Activated T-helper 9 cell treated with anti-CD3 and anti-CD28 coated beads, Interleukin-2, amount 50 U/mL, for 16 hours (primary cell): ENCODE results near the gene MPRIP.

Source experiments
- DNase-seq: peaks from one replicate; pipeline ENCODE4 v3.0.0-alpha.2; 2020; ENCODE audit warnings: low read depth

MPRIP gene

GRCh38 chr17:17166446-17166845 is 124.2 kb downstream of the MPRIP start:
- DNase-seq = no peak

- no peak for DNase-seq
Measured at GRCh38 chr17:17167356-17167755, 125.1 kb downstream of the MPRIP start.

- no peak for DNase-seq
Measured at GRCh38 chr17:17167986-17168385, 125.7 kb downstream of the MPRIP start.

DNA sequence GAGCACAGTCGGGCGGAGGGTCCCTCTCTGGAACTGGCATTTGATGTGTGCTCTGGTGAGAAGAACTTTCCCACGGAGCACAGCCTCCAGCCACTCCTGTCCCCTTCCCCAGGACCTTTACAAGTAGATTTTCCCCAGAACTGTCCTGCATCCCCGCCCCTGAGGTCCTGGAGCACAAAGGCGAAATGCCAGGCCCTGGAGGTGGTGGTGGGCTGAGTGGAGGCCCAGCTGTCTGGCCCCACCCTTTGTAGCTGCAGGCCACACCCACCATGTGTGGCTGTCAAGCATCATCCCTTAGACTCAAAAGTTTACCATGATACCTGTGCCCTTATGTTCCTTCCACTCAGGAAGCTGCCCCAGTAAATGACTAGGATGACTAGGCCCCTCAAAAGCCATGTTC is 126.1 kb downstream of the MPRIP start:
- no peak for DNase-seq

DNA sequence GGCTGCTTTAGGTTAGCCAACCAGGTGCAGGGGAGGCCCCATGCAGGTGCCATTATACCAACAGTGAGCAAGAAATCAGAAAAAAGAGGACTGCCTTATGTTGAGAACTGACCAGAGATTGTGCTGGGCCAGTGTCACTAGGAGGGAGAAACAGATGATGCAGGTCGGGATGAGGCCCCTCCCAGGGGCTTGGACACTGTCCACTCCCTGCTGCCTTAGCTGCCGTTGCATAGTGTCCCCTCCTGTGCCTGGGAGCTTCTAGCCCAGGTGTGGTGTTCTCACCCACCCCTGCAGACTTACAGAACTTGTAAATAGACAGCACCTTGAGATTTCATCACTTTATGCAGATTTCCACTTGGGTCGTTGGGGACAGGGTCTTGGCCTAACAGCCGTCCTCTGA is 127.1 kb downstream of the MPRIP start:
- DNase-seq = no peak

GRCh38 chr17:17170346-17170985 is 128.2 kb downstream of the MPRIP start:
- DNase-seq = no peak

DNA sequence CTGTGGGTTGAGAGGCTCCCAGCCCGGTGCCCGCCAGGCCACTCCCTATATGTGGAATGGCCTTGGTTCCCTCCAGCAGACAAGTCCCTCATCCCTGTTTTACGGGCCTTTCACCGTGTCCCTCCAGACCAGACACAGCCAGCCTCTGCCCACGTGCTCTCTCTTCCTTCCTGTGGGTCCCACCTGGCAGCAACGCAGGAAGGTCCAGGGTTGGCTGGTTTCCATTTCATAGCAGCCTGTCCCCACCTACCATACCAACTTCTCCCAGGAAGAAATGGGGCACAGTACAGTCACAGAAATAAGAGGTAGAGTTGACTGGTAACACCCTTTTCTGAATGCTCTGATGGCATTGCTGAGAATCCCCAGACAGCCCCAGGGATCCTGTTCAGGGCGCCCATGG is 128.9 kb downstream of the MPRIP start:
- DNase-seq = no peak

- DNase-seq = no peak
Measured at GRCh38 chr17:17172001-17172939, 130.0 kb downstream of the MPRIP start.

- no peak for DNase-seq
Measured at GRCh38 chr17:17172990-17173389, 130.7 kb downstream of the MPRIP start.

DNA sequence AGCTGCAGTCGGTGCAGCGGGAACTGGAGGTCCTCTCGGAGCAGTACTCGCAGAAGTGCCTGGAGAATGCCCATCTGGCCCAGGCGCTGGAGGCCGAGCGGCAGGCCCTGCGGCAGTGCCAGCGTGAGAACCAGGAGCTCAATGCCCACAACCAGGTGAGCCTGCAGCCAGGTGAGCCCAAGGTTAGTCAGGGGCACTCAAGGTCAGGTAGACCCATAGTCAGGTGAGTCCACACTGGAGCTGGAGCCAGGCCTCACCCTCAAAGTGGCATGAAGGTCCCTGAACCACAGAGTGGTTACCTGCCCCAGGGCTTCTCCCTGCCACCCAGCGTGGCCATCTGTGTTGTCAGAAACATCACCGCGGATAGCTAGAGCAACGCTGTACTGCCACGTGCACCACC is 131.7 kb downstream of the MPRIP start:
- DNase-seq = no peak

GRCh38 chr17:17175340-17175739 is 133.1 kb downstream of the MPRIP start:
- no peak for DNase-seq

DNA sequence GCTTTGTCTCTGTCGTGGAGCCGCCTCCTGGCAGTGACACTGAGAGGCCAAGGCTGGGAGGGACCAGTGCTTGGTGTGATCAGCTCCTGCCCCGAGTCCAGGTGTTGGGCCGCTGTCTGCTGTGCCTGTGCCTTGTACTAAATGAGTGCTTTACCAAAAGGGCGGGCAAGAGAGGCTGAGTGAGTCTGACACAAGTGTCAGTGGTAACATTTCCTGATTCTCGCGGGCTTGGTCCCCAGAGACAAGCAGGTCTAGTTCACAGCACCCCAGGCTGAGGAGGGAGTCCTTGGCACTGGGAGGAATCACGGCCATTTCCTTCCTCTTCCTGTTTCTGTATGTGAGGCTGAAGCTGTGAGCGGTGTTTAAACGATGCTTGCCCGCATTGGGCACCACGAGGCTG is 133.7 kb downstream of the MPRIP start:
- no peak for DNase-seq

- no peak for DNase-seq
Measured at GRCh38 chr17:17176341-17176740, 134.1 kb downstream of the MPRIP start.

- no peak for DNase-seq
Measured at GRCh38 chr17:17177176-17177575, 134.9 kb downstream of the MPRIP start.

DNA sequence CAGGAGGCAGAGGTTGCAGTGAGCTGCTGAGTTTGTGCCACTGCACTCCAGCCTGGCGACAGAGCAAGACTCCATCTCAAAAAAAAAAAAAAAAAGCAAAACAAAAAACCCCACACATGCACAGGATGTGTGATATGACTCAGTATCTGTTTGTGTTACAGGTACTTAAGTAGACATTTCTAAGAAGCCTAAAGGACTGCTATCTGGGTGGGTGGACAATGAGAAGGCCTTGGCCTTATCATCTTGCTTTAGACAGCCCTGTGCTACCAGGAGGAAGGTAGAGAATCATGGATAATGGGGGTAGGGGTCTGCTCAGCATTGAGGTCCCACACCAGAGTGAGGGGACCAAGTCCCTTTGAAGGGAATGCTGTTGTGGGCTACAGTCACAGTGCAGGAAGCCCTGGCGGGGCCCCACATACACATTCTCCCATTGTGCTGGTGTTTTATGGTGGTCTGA is 137.1 kb downstream of the MPRIP start:
- no peak for DNase-seq

DNA sequence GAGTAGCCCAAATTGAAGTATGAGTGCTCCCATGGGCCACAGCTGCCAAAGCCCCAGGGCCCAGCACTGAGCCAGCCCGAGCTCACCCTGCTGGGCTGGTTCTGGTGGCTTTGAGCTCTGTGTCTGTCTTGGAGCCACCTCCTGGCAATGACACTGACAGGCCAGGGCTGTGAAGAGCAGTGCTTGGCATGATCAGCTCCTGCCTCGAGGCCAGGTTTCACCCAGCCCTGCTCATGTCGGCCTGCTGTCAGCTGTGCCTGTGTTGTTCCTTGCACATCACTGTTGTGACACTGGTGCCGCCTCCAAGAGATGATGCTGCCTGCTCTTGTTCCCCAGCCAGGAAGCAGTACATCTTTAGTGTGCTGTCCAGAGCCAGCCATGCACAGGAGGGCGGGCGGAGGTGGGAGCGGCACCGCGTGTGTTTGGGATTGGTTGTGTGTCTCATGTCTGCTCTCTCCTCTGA is 137.9 kb downstream of the MPRIP start:
- no peak for DNase-seq

DNA sequence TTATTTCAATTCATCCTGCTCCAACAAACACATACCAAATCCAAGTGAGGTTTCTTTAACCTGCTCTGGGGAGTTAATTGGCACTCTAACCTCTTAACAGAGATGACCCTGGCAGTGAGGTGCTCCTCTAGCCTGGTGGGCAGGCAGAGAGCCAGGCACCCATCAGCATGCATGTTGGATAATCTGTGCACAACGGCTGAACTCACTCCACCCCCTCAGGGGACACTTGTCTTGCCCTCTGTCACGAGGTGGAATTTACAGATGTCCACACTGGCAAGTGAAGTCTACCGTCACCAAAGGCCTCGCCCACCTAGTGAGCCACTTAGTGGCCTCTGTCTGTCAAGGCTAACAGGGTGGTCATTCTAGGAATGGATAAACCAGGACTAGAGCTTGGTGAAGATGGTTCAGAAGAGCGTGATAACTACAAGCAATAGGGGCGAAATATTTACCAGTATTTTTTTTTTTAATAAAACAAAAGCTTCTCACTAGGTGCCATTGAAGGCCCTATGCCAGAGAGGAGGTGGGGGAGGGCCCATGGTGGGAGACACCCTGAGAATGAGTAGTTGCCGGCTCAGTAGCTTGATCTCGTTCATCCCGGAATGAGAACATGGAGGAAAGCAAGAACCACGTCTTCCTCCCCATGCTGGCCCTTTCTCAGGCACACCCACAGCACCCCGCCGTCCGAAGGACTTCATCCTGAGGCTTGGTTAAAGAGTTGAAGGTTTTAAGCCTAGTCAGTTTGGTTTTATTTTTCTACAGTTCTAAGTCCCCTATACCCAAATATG is 138.7 kb downstream of the MPRIP start:
- DNase-seq = no peak

DNA sequence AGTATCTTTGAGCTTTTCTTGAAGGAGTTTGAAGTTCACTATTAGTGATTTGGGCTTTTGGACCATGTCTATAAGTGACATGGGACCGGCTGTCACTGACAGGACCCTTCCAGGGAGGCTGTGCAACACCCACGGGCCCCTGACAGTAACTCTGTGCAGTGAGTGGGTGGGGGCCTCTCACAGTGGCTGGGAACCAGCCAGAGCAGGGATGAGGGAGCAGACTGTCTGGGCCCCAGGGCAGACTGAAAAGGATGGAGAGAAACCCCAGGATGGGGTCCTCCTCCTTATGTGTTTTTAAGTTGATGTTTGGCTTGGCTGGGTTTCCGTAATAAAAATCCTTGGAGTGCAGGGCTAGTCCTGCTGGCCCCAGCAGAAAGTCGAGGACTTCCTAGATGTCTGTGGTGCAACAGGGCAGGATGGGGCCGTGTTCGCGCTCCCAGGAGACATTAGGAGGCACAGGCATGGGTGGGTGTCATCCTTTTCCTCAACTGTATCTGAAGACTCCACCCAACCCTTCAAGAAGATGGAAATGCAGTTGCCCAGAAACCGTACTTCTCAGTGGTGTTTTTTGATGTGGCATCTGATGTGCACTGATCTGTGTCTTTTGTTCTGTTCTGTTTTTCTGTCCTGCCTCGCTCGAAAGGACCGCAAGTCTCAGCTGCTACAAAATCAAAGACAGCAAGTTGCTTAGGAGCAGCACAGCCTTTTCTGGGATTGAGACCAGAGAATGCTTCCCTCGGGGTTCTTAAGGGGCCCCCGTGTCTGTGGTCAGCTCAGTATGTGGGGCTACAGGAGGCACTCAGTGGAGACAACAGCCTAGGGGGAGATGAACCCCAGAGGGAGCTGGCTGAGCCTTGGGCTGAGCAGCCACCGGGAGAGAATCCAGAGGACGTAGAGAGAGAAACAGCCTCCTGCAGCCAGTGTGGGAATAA is 139.7 kb downstream of the MPRIP start:
- DNase-seq = no peak

- no peak for DNase-seq
Measured at GRCh38 chr17:17182598-17183136, 140.4 kb downstream of the MPRIP start.

DNA sequence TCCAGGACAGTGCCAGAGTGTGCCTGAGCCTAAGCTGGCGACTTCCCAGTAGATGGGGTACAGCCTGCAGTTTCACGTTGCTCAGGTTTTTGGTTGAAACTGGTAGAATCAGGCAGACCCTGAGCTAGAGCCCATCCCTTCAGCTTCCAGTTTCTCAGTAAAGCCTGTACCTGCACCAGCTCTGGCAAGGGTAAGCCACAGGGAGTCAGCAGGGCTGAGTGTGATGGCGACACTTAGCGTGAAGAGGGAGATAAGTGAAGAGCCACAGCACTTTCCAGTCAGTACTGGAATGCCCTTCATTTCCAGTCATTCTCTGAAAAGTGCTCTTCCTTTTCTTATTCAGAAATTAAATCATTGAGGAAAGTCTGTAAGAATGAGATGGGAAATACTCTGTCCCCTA is 141.5 kb downstream of the MPRIP start:
- DNase-seq = no peak
